Colonic mucosa (tissue), 4 donors: Measurements from ENCODE around the gene MGST3. TPM values are rescaled to one million over a fixed set of nuclear protein-coding genes. Genes with fewer than 3 reads are reported as not detected.

Experiments used
- DNase-seq: peaks from one replicate; pipeline ENCODE4 v3.0.0-alpha.2; 2020
- H3K27ac ChIP-seq: fragments of 200-600 bp; one replicate; pipeline ENCODE4 v1.8.0; 2021
- H3K27me3 ChIP-seq: fragments of 200-600 bp; one replicate; pipeline ENCODE4 v1.8.0; 2021
- H3K36me3 ChIP-seq: fragments of 200-600 bp; one replicate; pipeline ENCODE4 v1.8.0; 2021
- H3K4me1 ChIP-seq: fragments of 200-600 bp; one replicate; pipeline ENCODE4 v1.8.0; 2021; ENCODE audit warnings: mild to moderate bottlenecking
- H3K4me3 ChIP-seq: fragments of 200-600 bp; one replicate; pipeline ENCODE4 v1.8.0; 2021
- H3K9ac ChIP-seq, 2 donors: one replicate each; pipeline ENCODE4 v1.7.0; 2013; ENCODE audit warnings: control low read depth in 2 of 2, low read depth in 2 of 2, low read length in 2 of 2
- H3K9me3 ChIP-seq: fragments of 200-600 bp; one replicate; pipeline ENCODE4 v1.8.0; 2021
- intact Hi-C: fragments of 100-400 bp; cut with DNase I; formaldehyde crosslinking; loops from one replicate; pipeline ENCODE4 v1.14.1; 2022
- total RNA-seq, 2 donors: library from RNA; stranded (reverse); fragmentation: NEBNext Ultra II Directional in 1 of 2; extraction: Animal tissue kit (Norgen Biotek cat#: 25700) in 1 of 2; gene quantifications; one replicate each; pipeline ENCODE4 v1.2.1, GENCODE V29; 2021
- TF ChIP-seq, protein P1 (sequence below): fragments of 200-600 bp; IDR thresholded peaks from one replicate; pipeline ENCODE4 v1.8.0; 2022; ENCODE audit warnings: antibody characterized with exemption, mild to moderate bottlenecking
- donor health status: healthy.
- donor health status: DM: no; HTN: no; CAD: no.
- donor health status: DM: no; HTN: no; CAD: no.

The MGST3 gene
- total RNA-seq, 2 donors from 2014 or later = 338 to 410 TPM

DNA sequence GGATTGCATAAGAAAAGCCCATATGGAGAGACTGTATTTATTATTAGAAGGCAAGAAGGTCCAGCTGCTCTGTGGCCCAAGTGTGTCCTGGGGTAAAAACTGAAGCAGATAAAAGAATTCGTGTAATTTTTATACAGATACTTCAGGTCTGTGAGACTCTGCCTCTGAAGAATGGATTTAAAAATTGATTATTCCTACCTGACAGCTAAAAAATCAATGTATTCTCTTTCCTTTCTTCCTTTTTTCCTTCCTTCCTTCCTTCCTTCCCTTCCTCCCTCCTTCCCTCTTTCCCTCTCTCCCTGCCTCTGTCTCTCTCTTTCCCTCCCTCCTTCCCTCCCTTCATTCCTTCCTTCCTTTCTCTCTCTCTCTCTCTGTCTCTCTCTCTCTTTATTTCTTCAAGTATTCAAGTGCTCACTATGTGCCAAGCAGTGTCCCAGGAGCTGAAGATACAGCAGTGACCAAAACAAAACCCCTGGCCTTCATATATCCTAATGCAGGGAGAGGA lies 11.3 kb upstream of the MGST3 start:
- Histone ChIP-seq H3K4me3 (no peak overlapping the region), H3K27ac (no peak overlapping the region), H3K9ac (no peak overlapping the region), H3K4me1 (no peaks in the 10 kb centered on the region), H3K27me3 (no peaks in the 10 kb centered on the region), H3K36me3 (no peaks in the 10 kb centered on the region), H3K9me3 (no peaks in the 10 kb centered on the region)
- no peak for DNase-seq
- intact Hi-C loops = no loop called here
- TF ChIP-seq, protein P1, sequence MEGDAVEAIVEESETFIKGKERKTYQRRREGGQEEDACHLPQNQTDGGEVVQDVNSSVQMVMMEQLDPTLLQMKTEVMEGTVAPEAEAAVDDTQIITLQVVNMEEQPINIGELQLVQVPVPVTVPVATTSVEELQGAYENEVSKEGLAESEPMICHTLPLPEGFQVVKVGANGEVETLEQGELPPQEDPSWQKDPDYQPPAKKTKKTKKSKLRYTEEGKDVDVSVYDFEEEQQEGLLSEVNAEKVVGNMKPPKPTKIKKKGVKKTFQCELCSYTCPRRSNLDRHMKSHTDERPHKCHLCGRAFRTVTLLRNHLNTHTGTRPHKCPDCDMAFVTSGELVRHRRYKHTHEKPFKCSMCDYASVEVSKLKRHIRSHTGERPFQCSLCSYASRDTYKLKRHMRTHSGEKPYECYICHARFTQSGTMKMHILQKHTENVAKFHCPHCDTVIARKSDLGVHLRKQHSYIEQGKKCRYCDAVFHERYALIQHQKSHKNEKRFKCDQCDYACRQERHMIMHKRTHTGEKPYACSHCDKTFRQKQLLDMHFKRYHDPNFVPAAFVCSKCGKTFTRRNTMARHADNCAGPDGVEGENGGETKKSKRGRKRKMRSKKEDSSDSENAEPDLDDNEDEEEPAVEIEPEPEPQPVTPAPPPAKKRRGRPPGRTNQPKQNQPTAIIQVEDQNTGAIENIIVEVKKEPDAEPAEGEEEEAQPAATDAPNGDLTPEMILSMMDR = no peak

DNA sequence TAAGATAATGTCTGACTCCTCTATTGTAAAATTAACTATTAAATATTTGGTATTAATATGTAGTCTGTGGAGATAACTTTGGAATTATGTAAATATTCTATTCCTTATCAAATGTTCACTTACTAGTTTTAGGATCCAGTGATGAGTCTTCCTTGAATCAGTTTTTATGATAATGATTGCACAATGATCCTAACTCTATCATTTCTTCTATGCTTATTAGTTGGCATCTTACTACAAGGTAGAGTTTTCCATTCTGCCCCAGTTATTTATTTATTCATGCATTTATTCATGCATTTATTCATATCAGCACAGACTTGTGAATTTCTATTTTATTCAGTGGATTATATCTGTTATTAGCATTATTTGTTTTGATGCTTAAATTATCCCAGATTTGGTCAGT lies 7.4 kb upstream of the MGST3 start:
- Histone ChIP-seq H3K9ac (no peak overlapping the region), H3K27me3 (no peaks in the 10 kb centered on the region), H3K4me3 (no peak overlapping the region), H3K36me3 (no peaks in the 10 kb centered on the region), H3K4me1 (no peaks in the 10 kb centered on the region), H3K9me3 (no peaks in the 10 kb centered on the region), H3K27ac (no peak overlapping the region)
- no peak for DNase-seq
- TF ChIP-seq, protein P1 = no peak
- intact Hi-C loops = no loop called here

DNA sequence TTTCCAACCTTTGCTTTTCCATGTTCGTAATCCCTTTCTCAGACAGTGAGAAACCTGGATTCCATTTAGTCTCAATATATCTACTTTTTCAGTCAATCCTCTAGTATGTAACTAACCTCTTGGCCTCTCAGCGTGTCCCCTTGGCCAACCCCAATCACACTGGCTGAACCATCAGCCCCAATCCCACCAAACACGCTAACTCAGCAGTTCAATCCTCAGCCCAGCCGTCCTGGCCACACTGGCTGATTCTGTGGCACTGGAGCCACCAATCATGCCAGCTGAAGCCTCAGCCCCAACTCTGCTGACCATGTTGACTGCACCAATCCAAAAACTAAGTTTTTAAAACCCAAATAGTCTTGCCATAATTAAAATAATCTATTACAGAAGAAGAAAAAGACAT lies 6.6 kb upstream of the MGST3 start:
- H3K36me3 ChIP-seq = no peaks in the 10 kb centered on the region
- no peaks in the 10 kb centered on the region for H3K4me1 ChIP-seq
- H3K27ac ChIP-seq = no peak overlapping the region
- H3K9me3 ChIP-seq = no peaks in the 10 kb centered on the region
- no peaks in the 10 kb centered on the region for H3K27me3 ChIP-seq
- H3K9ac ChIP-seq = no peak overlapping the region
- no peak for DNase-seq
- no peak overlapping the region for H3K4me3 ChIP-seq
- intact Hi-C loops = no loop called here
- TF ChIP-seq, protein P1 = no peak

DNA sequence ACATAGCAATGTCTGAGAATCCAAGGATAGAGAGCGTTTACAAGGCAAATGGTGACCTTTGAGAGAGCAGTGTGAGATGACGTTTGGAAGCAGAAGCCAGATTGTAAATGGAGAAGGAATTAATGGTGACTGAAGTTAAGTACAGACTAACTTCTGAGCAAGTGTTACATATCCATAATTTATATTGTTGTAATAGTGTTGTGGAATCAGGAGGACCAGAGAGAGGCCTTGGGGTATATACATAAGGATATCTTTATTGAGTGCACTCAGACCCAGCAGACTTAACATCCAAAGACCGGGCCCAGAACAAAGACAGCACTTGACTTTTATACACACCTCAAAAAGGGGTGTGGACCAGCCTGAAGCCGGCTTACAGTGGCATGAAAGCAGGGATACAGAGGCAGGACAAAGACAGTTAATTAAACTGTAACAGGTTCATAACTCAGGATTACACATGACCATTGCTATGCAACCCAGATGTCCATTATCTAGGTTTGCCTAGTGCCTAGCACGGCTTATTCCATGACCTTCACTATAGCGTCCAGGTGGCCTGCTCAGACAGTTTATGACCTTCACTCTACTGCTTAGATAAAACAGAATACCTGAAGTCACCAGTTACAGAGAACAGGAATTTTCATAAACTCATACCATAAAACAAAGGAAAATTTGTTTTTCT lies 2.7 kb upstream of the MGST3 start:
- no peak overlapping the region for H3K9ac ChIP-seq
- TF ChIP-seq, protein P1 = no peak
- intact Hi-C loops = no loop called here
- no peaks in the 10 kb centered on the region for H3K27me3 ChIP-seq
- no peak for DNase-seq
- H3K4me1 ChIP-seq = peaks cover 5% of the 10 kb centered on the region
- no peaks in the 10 kb centered on the region for H3K36me3 ChIP-seq
- no peak overlapping the region for H3K4me3 ChIP-seq
- no peaks in the 10 kb centered on the region for H3K9me3 ChIP-seq
- H3K27ac ChIP-seq = no peak overlapping the region

DNA sequence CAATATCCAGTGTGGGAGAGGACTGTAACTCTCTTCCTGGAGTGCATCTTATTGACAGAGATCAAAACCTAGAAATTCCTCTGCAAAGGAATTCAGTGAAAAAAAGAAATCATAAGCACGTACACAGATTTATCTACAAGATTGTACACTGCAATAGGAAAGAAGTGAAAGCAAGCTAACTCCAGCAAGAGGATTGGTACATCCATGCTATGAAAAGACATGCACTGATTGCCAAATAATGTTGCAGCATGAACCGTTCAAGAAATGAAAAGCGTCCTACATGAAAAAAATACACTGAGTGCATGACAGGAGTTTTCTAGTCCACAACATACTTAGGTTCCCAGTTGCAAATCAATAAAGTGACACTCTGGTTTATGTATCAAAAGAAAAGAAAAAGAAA lies 1.9 kb upstream of the MGST3 start:
- intact Hi-C loops = no loop called here

More for the DNA sequence above, 1.9 kb upstream of the MGST3 start:
- DNase-seq = no peak
- Histone ChIP-seq H3K27me3 (no peaks in the 10 kb centered on the region), H3K9me3 (no peaks in the 10 kb centered on the region), H3K27ac (no peak overlapping the region), H3K36me3 (no peaks in the 10 kb centered on the region), H3K4me1 (peaks cover 8% of the 10 kb centered on the region), H3K9ac (no peak overlapping the region), H3K4me3 (no peak overlapping the region)
- TF ChIP-seq, protein P1 = no peak
